SK-N-SH treated with all-trans-retinoic acid at 6 μM for 48 hours (cell line): ENCODE data around the gene EXOC4.

Source experiments
- ARNTL ChIP-seq: fragments of 450-650 bp; formaldehyde crosslinking; IDR thresholded peaks from 2 replicates; pipeline ENCODE4 v1.5.0; 2020; ENCODE audit warnings: low read depth, mild to moderate bottlenecking, moderate library complexity, borderline replicate concordance
- CSDC2 ChIP-seq: fragments of 250-450 bp; sonication (Bioruptor Pico); IDR thresholded peaks from 2 replicates; pipeline ENCODE4 v1.5.0; 2020; ENCODE audit warnings: mild to moderate bottlenecking, moderate library complexity
- CSRNP3 ChIP-seq: fragments of 250-450 bp; sonication (Bioruptor Pico); IDR thresholded peaks from 2 replicates; pipeline ENCODE4 v1.5.1; 2021; ENCODE audit warnings: mild to moderate bottlenecking, moderate library complexity
- ISL1 ChIP-seq: fragments of 250-450 bp; sonication (Bioruptor Pico); IDR thresholded peaks from 2 replicates; pipeline ENCODE4 v2.1.2; 2022; ENCODE audit warnings: mild to moderate bottlenecking, moderate library complexity
- PATZ1 ChIP-seq: fragments of 250-450 bp; sonication (Bioruptor Pico); IDR thresholded peaks from 2 replicates; pipeline ENCODE4 v1.8.0; 2020; ENCODE audit warnings: mild to moderate bottlenecking, moderate library complexity, borderline replicate concordance
- RARB ChIP-seq: fragments of 250-450 bp; sonication (Bioruptor Pico); IDR thresholded peaks from 2 replicates; pipeline ENCODE4 v1.8.0; 2021; ENCODE audit warnings: mild to moderate bottlenecking, moderate library complexity
- TSHZ2 ChIP-seq: fragments of 250-450 bp; sonication (Bioruptor Pico); IDR thresholded peaks from 2 replicates; pipeline ENCODE4 v1.5.0; 2020; ENCODE audit warnings: mild to moderate bottlenecking, moderate library complexity
- ZFP30 ChIP-seq: fragments of 450-650 bp; formaldehyde crosslinking; IDR thresholded peaks from 2 replicates; pipeline ENCODE4 v1.5.0; 2022; ENCODE audit warnings: mild to moderate bottlenecking, moderate library complexity

DNA sequence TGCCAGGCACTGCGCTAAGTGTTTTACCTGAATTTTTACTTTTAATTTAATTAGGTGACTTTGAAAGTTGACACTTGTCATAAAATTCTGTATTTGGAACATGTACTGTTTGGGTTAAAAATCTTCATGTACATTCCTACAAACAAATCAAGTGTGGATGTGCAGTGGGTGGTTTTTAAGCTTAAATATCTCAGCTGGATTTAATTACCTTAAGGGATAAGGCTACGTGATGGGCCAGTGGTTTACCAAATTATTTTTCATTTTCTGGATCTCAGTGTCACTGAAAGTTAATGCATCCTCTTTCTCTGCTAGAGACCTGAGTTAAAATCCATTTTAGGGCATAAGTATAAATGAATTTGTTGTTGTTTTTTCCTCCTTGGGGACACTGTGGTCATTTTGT, 51.1 kb downstream of the EXOC4 start:
- TF ChIP-seq PATZ1 (CRISPR knock-in tag) = no peak
- no peak for TF ChIP-seq TSHZ2
- no peak for TF ChIP-seq CSRNP3 (CRISPR knock-in tag)
- no peak for TF ChIP-seq CSDC2 (CRISPR knock-in tag)
- no peak for TF ChIP-seq ISL1
- TF ChIP-seq ARNTL (CRISPR knock-in tag) = no peak
- TF ChIP-seq ZFP30 (CRISPR knock-in tag) = no peak
- TF ChIP-seq RARB = no peak
